Measurements from ENCODE around the gene ERICH6. TPM values are rescaled to one million over a fixed set of nuclear protein-coding genes. Genes with fewer than 3 reads are reported as not detected.

The ERICH6 gene
- total RNA-seq, 2 experiments from 2014 or later, result not detected

DNA sequence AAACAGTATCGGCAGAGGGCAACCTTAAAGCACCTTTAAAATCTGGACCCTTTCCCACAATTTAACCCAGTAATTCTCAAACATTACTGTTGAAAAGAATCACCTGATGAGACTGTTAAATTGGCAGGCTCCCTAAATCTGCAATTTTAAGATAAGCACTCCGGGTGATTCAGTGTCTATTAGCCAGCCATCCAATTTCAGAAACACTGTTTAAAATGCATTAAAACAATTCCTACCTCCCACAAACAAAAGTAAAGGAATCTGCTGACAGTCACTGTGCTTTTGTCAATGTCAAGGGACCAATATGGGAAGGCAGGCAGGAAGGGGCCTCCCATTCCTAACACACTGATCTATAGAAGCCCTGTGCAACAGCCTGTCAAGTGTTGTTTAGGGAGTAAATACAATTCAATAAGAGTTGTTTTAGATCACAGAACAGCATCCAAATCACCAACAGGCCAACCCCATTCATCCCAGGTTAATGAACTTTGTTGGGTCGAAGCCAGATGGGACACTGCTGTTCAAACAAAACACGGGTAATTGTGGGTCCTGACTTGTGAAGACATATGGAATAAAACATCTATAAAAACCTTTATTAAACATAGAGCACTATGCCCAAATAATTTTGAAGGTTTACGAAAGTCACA lies 37.9 kb upstream of the ERICH6 start:
- Mint-ChIP-seq H3K27me3 (no peaks in the 10 kb centered on the region), H3K9me3 (no peaks in the 10 kb centered on the region), H3K4me1 (ENCODE audit: low read depth) (peaks cover 94% of the 10 kb centered on the region), H3K4me3 (peak overlapping the region; percentile 42), H3K27ac (peak overlapping the region; percentile 99), H3K36me3 (ENCODE audit: low read depth) (peaks cover 74% of the 10 kb centered on the region)
- CTCF ChIA-PET, result interaction anchor here (1.4 kb wide), 1 partner anchor 46 kb away, joined by 3 read pairs; no protein-coding TSS in a partner anchor
- TF ChIP-seq, protein P1, sequence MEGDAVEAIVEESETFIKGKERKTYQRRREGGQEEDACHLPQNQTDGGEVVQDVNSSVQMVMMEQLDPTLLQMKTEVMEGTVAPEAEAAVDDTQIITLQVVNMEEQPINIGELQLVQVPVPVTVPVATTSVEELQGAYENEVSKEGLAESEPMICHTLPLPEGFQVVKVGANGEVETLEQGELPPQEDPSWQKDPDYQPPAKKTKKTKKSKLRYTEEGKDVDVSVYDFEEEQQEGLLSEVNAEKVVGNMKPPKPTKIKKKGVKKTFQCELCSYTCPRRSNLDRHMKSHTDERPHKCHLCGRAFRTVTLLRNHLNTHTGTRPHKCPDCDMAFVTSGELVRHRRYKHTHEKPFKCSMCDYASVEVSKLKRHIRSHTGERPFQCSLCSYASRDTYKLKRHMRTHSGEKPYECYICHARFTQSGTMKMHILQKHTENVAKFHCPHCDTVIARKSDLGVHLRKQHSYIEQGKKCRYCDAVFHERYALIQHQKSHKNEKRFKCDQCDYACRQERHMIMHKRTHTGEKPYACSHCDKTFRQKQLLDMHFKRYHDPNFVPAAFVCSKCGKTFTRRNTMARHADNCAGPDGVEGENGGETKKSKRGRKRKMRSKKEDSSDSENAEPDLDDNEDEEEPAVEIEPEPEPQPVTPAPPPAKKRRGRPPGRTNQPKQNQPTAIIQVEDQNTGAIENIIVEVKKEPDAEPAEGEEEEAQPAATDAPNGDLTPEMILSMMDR (IDR thresholded peaks at IDR 0.05), result no peak
- POLR2A ChIA-PET, result interaction anchor here (1.3 to 4.4 kb wide), 8 partner anchors 9 to 22 kb away, joined by 3 to 125 read pairs (median 6); partner anchors contain the start of gene SIAH2
- intact Hi-C loops (cut with micrococcal nuclease), result no loop called here
- ATAC-seq (no peak), DNase-seq (no peak)

DNA sequence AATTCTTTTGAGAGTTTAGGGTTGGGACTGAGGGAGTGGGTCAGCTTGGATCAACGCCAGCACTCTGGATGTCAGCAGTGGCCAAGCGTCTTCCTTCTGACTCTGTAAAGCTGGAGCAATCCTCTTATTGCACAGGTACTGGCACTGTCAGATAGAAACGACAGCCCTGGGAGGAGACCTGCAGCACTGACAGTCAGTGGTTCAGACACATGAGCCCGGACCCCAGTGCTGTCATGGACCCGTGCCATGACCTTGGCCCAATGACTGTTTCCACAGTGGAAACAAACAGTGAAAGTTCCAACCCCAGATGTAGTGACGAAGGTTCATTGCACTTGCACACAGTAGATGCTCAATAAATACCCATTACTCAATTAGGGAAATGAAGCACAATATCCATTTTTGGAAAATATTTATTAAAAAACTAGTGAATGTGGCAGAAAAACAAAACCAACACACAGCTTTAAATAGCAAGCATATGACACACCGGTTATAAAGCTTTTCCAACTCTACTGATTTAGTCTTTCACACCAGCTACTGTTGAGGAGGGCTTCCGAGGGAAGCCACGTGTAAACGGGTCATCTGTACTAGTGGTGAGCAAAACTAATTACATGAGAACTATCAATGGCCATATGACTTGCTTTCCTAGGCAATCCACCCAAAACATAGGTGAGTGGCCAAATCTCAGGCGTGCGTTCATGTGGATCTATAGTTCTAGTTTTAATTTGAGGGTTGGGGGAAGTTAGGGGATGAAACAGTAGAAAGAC lies 37.2 kb upstream of the ERICH6 start:
- POLR2A ChIA-PET, result interaction anchor here (0.9 to 4.4 kb wide), 5 partner anchors 10 to 21 kb away, joined by 3 to 125 read pairs (median 4); partner anchors contain the start of gene SIAH2
- Mint-ChIP-seq H3K9me3 (no peaks in the 10 kb centered on the region), H3K27me3 (no peaks in the 10 kb centered on the region), H3K36me3 (ENCODE audit: low read depth) (peaks cover 69% of the 10 kb centered on the region), H3K4me1 (ENCODE audit: low read depth) (peaks cover 92% of the 10 kb centered on the region), H3K4me3 (peak overlapping the region; percentile 42), H3K27ac (peak overlapping the region; percentile 99)
- TF ChIP-seq, protein P1 (IDR thresholded peaks at IDR 0.05), result no peak
- ATAC-seq, result peak; percentile 25
- peak; percentile 65 for DNase-seq
- CTCF ChIA-PET, result interaction anchor here (1.1 to 1.4 kb wide), 2 partner anchors 18 to 47 kb away, joined by 3 read pairs; no protein-coding TSS in a partner anchor
- intact Hi-C loops (cut with micrococcal nuclease), result loop anchor here (1.0 kb wide), 1 partner anchor 19 kb away; no protein-coding TSS in a partner anchor

DNA sequence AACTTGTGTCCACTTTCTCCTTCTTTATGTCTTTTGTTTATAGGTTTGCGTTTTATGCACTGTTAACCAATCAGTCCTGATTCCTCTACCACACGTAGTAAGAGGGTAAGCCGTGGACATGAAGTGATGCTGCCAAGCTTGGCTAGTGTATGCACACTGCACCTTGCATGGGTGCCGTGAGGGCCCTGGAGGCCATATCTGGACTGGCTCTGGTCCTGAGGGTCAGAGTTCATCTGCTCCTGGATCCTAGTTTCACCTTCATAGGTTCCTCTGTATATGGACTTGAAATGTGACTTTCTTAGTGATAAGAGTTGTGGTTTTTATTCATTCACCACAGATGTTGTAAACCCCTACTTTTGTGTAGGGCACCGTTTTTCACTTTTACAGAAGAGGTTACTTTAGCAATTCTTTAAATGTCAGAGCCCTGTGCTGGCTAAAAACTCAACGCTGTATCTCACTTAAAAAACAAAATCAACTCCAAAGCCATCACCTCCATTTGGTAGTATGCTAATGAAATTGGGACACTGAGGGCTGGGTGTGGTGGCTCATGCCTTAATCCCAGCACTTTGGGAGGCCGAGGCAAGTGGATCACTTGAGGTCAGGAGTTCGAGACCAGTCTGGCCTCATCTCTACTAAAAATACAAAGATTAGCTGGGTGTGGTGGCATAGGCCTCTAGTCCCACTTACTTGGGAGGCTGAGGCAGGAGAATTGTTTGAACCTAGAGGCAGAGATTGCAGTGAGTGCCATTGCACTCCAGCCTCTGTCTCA lies 36.3 kb upstream of the ERICH6 start:
- H3K9me3 Mint-ChIP-seq, result no peaks in the 10 kb centered on the region
- CTCF ChIA-PET, result interaction anchor here (1.1 to 1.4 kb wide), 2 partner anchors 18 to 48 kb away, joined by 3 read pairs; no protein-coding TSS in a partner anchor
- POLR2A ChIA-PET, result interaction anchor here (0.9 to 4.4 kb wide), 5 partner anchors 11 to 22 kb away, joined by 3 to 125 read pairs (median 4); partner anchors contain the start of gene SIAH2
- H3K27me3 Mint-ChIP-seq, result no peaks in the 10 kb centered on the region
- TF ChIP-seq, protein P1 (IDR thresholded peaks at IDR 0.05), result no peak
- ATAC-seq (peak; percentile 51), DNase-seq (peak; percentile 55)
- H3K27ac Mint-ChIP-seq, result peak overlapping the region; percentile 99
- peak overlapping the region; percentile 62 for H3K4me3 Mint-ChIP-seq
- peaks cover 86% of the 10 kb centered on the region for H3K4me1 Mint-ChIP-seq (ENCODE audit: low read depth)
- intact Hi-C loops (cut with micrococcal nuclease), result loop anchor here (1.0 to 2.0 kb wide), 2 partner anchors 17 to 20 kb away; no protein-coding TSS in a partner anchor
- H3K36me3 Mint-ChIP-seq (ENCODE audit: low read depth), result peaks cover 69% of the 10 kb centered on the region

DNA sequence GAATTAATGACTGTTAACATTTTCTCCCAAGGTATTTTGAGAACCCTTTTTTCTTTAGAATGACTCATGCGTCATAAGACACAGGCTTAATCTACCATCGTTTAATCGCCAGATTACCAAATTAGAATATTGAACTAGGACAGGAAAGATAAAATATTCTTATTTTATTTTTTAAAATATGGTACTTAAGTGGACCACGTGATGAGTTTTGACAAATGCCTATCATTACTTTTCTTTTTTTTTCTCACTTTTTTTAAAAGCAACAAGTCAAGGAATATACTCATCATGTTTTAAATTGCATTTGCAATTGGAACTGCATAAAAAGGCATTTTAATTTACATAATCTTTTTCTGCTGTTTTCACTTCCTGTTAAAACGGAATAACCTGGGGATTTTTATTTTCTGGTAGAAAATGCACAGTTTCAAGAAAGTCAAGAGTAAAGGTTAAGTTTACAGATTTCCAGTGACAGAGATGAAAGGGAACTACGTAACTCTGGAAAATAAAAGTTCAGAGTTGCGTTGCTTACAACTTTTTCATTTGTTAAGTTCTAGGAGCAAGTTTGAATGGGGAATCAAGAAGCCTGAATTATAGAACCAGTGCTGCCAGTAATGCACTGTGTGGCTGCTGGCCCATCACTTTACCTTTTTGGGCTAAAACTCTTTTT lies 35.6 kb upstream of the ERICH6 start:
- POLR2A ChIA-PET, result interaction anchor here (2.2 to 4.4 kb wide), 2 partner anchors 13 to 23 kb away, joined by 8 to 125 read pairs; partner anchors contain the start of gene SIAH2
- H3K36me3 Mint-ChIP-seq (ENCODE audit: low read depth), result peaks cover 62% of the 10 kb centered on the region
- no peaks in the 10 kb centered on the region for H3K27me3 Mint-ChIP-seq
- TF ChIP-seq, protein P1 (IDR thresholded peaks at IDR 0.05), result no peak
- H3K9me3 Mint-ChIP-seq, result no peaks in the 10 kb centered on the region
- CTCF ChIA-PET, result no interaction called here
- peak; percentile 28 for ATAC-seq
- intact Hi-C loops (cut with micrococcal nuclease), result loop anchor here (2.0 kb wide), 1 partner anchor 17 kb away; no protein-coding TSS in a partner anchor
- peak overlapping the region; percentile 62 for H3K4me3 Mint-ChIP-seq
- H3K27ac Mint-ChIP-seq, result peak overlapping the region; percentile 99
- H3K4me1 Mint-ChIP-seq (ENCODE audit: low read depth), result peaks cover 79% of the 10 kb centered on the region
- no peak for DNase-seq
